KMS-11 (cell line): ENCODE measurements around the gene AMOTL2.

ENCODE experiments used
- H2AFZ ChIP-seq: fragments of 200-600 bp; sonication (generic); 2 replicates; pipeline ENCODE4 v1.6.1; 2016; ENCODE audit warnings: antibody characterized with exemption, mixed run types, low read depth
- H3K27ac ChIP-seq: fragments of 200-600 bp; sonication (generic); 2 replicates; pipeline ENCODE4 v1.6.1; 2016; ENCODE audit warnings: mild to moderate bottlenecking, mixed run types
- H3K27me3 ChIP-seq: fragments of 200-600 bp; sonication (generic); 2 replicates; pipeline ENCODE4 v1.6.1; 2017; ENCODE audit warnings: mild to moderate bottlenecking, low read depth, mixed run types, moderate library complexity; ENCODE audit not compliant: insufficient read depth
- H3K36me3 ChIP-seq: fragments of 200-600 bp; sonication (generic); 2 replicates; pipeline ENCODE4 v1.6.1; 2017; ENCODE audit warnings: mild to moderate bottlenecking, mixed run types; ENCODE audit not compliant: insufficient read depth
- H3K4me1 ChIP-seq: fragments of 200-600 bp; sonication (generic); 2 replicates; pipeline ENCODE4 v1.6.1; 2016; ENCODE audit warnings: mild to moderate bottlenecking, low read depth, mixed run types; ENCODE audit not compliant: poor library complexity, severe bottlenecking
- H3K4me2 ChIP-seq: fragments of 200-600 bp; sonication (generic); 2 replicates; pipeline ENCODE4 v1.7.0; 2016; ENCODE audit warnings: mild to moderate bottlenecking, mixed run types
- H3K4me3 ChIP-seq: fragments of 200-600 bp; sonication (generic); IDR thresholded peaks from 2 replicates; pipeline ENCODE4 v1.6.1; 2017; ENCODE audit warnings: low read depth, low read length, mixed read lengths; ENCODE audit not compliant: insufficient read depth
- H3K79me2 ChIP-seq: fragments of 200-600 bp; sonication (generic); 2 replicates; pipeline ENCODE4 v1.6.1; 2016; ENCODE audit warnings: low read depth, mixed run types; ENCODE audit not compliant: insufficient read depth
- H3K9ac ChIP-seq: fragments of 200-600 bp; sonication (generic); 2 replicates; pipeline ENCODE4 v1.6.1; 2016; ENCODE audit warnings: mild to moderate bottlenecking, mixed run types
- H4K20me1 ChIP-seq: fragments of 200-600 bp; sonication (generic); 2 replicates; pipeline ENCODE4 v1.6.1; 2016; ENCODE audit warnings: mild to moderate bottlenecking, mixed run types; ENCODE audit not compliant: insufficient read depth
- CTCF ChIP-seq: fragments of 200-600 bp; sonication (generic); conservative IDR thresholded peaks from 2 replicates; pipeline ENCODE4 v1.6.1; 2017; ENCODE audit warnings: low read depth, mild to moderate bottlenecking, antibody characterized with exemption, low read length, moderate library complexity, mixed read lengths

Gene AMOTL2

GRCh38 chr3:134373271-134374104 lies 759 bp downstream of the AMOTL2 start:
- Histone ChIP-seq H3K27me3 (no peaks in the 10 kb centered on the region; the same call in 1 of the 2 replicates), H3K9ac (no peak overlapping the region), H3K79me2 (no peaks in the 10 kb centered on the region), H3K4me2 (no peak overlapping the region), H3K27ac (no peak overlapping the region), H3K36me3 (no peaks in the 10 kb centered on the region), H4K20me1 (no peaks in the 10 kb centered on the region), H3K4me3 (no peak overlapping the region), H3K4me1 (no peaks in the 10 kb centered on the region), H2AFZ (no peak overlapping the region)
- TF ChIP-seq CTCF: no peak

DNA sequence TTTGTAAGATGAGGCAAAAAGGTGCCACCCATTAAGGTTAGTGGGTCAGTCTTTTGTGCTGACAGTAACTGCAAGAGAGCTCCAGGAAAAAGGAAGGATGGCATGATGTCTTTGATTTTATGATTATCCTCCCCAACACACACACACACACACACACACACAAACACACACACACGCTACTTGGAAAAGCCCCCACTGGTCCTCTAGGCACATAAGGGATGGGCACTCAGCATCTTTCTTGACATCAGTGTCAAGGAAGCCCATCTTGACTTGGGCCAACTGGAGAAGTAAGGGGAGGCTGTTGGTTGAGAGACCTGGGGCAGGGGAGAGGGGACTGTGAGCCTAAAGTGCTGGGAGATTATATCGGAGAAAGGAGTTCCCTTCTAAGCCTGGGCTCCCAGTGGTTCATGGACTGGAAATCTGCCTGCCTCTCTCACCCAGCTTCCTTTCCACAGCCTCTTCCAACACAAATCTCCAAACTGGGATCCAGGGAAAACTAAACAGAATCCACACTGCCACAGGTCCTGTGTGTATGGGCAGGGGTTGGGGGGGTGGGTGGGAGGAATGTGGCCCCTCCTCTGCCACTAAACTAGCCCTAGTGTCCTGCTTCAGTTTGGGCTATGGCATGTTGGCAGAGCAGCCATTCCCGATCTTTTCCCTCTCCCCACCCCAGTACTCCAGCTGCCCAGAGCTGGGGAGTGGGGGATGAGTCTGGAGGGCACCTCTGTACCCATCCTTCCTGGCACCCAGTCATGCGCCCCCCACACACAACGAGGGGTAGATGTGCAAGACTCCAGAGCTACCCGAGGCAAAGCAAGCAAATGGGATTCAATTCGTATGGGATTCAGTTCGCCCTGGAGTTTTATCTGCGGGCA lies 1.6 kb downstream of the AMOTL2 start:
- H3K27me3 ChIP-seq: no peaks in the 10 kb centered on the region; the same call in 1 of the 2 replicates
- H3K9ac ChIP-seq: no peak overlapping the region
- no peak overlapping the region for H3K4me3 ChIP-seq
- no peak for TF ChIP-seq CTCF
- H2AFZ ChIP-seq: no peak overlapping the region
- no peaks in the 10 kb centered on the region for H3K4me1 ChIP-seq
- no peaks in the 10 kb centered on the region for H4K20me1 ChIP-seq
- H3K27ac ChIP-seq: no peak overlapping the region
- H3K4me2 ChIP-seq: no peak overlapping the region
- no peaks in the 10 kb centered on the region for H3K36me3 ChIP-seq
- H3K79me2 ChIP-seq: no peaks in the 10 kb centered on the region

- Histone ChIP-seq H3K4me2 (no peak overlapping the region), H3K27ac (no peak overlapping the region), H2AFZ (no peak overlapping the region), H3K4me3 (no peak overlapping the region), H3K79me2 (no peaks in the 10 kb centered on the region), H3K9ac (no peak overlapping the region), H4K20me1 (no peaks in the 10 kb centered on the region), H3K4me1 (no peaks in the 10 kb centered on the region), H3K27me3 (no peaks in the 10 kb centered on the region; the same call in 1 of the 2 replicates), H3K36me3 (no peaks in the 10 kb centered on the region)
- TF ChIP-seq CTCF: no peak
These were observed 2.5 kb downstream of the AMOTL2 start for GRCh38 chr3:134371542-134372324.
